Neutrophil (primary cell): Measurements from ENCODE around the gene TBC1D10A.

Experiments used
- H3K27ac ChIP-seq: fragments of 200-600 bp; sonication (generic); 2 replicates; pipeline ENCODE4 v1.5.1; 2016; ENCODE audit warnings: mild to moderate bottlenecking, moderate library complexity
- H3K27me3 ChIP-seq: fragments of 200-600 bp; sonication (generic); 2 replicates; pipeline ENCODE4 v1.6.0; 2016; ENCODE audit warnings: mild to moderate bottlenecking
- H3K36me3 ChIP-seq: fragments of 200-600 bp; sonication (generic); 2 replicates; pipeline ENCODE4 v1.5.1; 2017
- H3K4me1 ChIP-seq, 2 experiments: fragments of 200-600 bp in 1 of 2; sonication (generic) in 1 of 2; 1 replicate in 1 of 2; 2 replicates in 1 of 2; pipeline versions ENCODE4 v1.5.1 to v1.6.1; 2013 to 2016; ENCODE audit warnings: low read depth in 1 of 2, low read length in 1 of 2, mild to moderate bottlenecking in 1 of 2, moderate library complexity in 1 of 2; ENCODE audit not compliant: control insufficient read depth in 1 of 2, insufficient read depth in 1 of 2
- H3K4me3 ChIP-seq, 2 experiments: fragments of 200-600 bp in 1 of 2; sonication (generic) in 1 of 2; 1 replicate in 1 of 2; 2 replicates in 1 of 2; pipeline ENCODE4 v1.5.1; 2013 to 2016; ENCODE audit warnings: low read depth in 1 of 2, low read length in 1 of 2, mild to moderate bottlenecking in 1 of 2, moderate library complexity in 1 of 2
- H3K9me3 ChIP-seq: fragments of 200-600 bp; sonication (generic); 2 replicates; pipeline ENCODE4 v1.5.1; 2016
- CTCF ChIP-seq: fragments of 200-600 bp; sonication (generic); IDR thresholded peaks from 2 replicates; pipeline ENCODE4 v1.5.1; 2016; ENCODE audit warnings: antibody characterized with exemption

Gene TBC1D10A

GRCh38 chr22:30354644-30355043, 27.9 kb upstream of the TBC1D10A start:
- TF ChIP-seq CTCF = no peak
- Histone ChIP-seq H3K4me1 (peaks cover 25 to 32% of the 10 kb centered on the region in 2 experiments), H3K4me3 (peak overlapping the region in 1 of 2 experiments; percentile 87), H3K27me3 (peaks cover 23% of the 10 kb centered on the region), H3K27ac (peak overlapping the region; percentile 92), H3K9me3 (peaks cover 6% of the 10 kb centered on the region), H3K36me3 (peaks cover 38% of the 10 kb centered on the region)

GRCh38 chr22:30351226-30351625, 24.5 kb upstream of the TBC1D10A start:
- Histone ChIP-seq H3K9me3 (peaks cover 6% of the 10 kb centered on the region), H3K27me3 (no peaks in the 10 kb centered on the region), H3K4me1 (peaks cover 20 to 26% of the 10 kb centered on the region in 2 experiments), H3K27ac (no peak overlapping the region), H3K4me3 (no peak overlapping the region), H3K36me3 (peaks cover 72% of the 10 kb centered on the region)
- no peak for TF ChIP-seq CTCF

- TF ChIP-seq CTCF = no peak
- Histone ChIP-seq H3K36me3 (peaks cover 96% of the 10 kb centered on the region), H3K27ac (no peak overlapping the region), H3K4me3 (no peak overlapping the region), H3K4me1 (peaks cover 0 to 2% of the 10 kb centered on the region in 2 experiments), H3K27me3 (no peaks in the 10 kb centered on the region), H3K9me3 (peaks cover 6% of the 10 kb centered on the region)
These were observed 22.1 kb upstream of the TBC1D10A start for GRCh38 chr22:30348809-30349208.

GRCh38 chr22:30348404-30348803, 21.7 kb upstream of the TBC1D10A start:
- H3K4me1 ChIP-seq = no peaks in the 10 kb centered on the region
- H3K9me3 ChIP-seq = peaks cover 6% of the 10 kb centered on the region
- peaks cover 97% of the 10 kb centered on the region for H3K36me3 ChIP-seq
- no peaks in the 10 kb centered on the region for H3K27me3 ChIP-seq
- no peak overlapping the region for H3K27ac ChIP-seq
- no peak overlapping the region for H3K4me3 ChIP-seq
- TF ChIP-seq CTCF = no peak

GRCh38 chr22:30347255-30347892, 20.6 kb upstream of the TBC1D10A start:
- Histone ChIP-seq H3K9me3 (peaks cover 6% of the 10 kb centered on the region), H3K27ac (no peak overlapping the region), H3K36me3 (peaks cover 100% of the 10 kb centered on the region), H3K27me3 (no peaks in the 10 kb centered on the region), H3K4me1 (no peaks in the 10 kb centered on the region), H3K4me3 (no peak overlapping the region)
- TF ChIP-seq CTCF = no peak
